Glomerular endothelial cell (primary cell): Measurements from ENCODE around the gene KDM3B. TPM values are rescaled to one million over a fixed set of nuclear protein-coding genes. Genes with fewer than 3 reads are reported as not detected.

ENCODE experiments used
- DNase-seq: peaks from one replicate; pipeline ENCODE4 v3.0.0-alpha.2; 2011; ENCODE audit warnings: low read depth, low spot score; ENCODE audit errors: extremely low read depth
- total RNA-seq: library from RNA; depleted of rRNA; stranded (reverse); fragments of >200 nt; gene quantifications from 2 replicates; pipeline ENCODE4 v1.2.3, GENCODE V29; 2015

The KDM3B gene
- total RNA-seq, 1 donor from 2014 or later, result 41.2 TPM

- no peak for DNase-seq
Observed at GRCh38 chr5:138445547-138446271, 93.2 kb downstream of the KDM3B start.

- DNase-seq, result no peak
Observed at GRCh38 chr5:138448070-138448469, 95.6 kb downstream of the KDM3B start.

GRCh38 chr5:138448481-138449398 is 96.3 kb downstream of the KDM3B start:
- DNase-seq, result no peak

GRCh38 chr5:138449501-138450239 is 97.2 kb downstream of the KDM3B start:
- no peak for DNase-seq

GRCh38 chr5:138450971-138451370 is 98.5 kb downstream of the KDM3B start:
- DNase-seq, result no peak

- no peak for DNase-seq
Observed at GRCh38 chr5:138452720-138453119, 100.2 kb downstream of the KDM3B start.

- no peak for DNase-seq
Observed at GRCh38 chr5:138453590-138453989, 101.1 kb downstream of the KDM3B start.

GRCh38 chr5:138454121-138454520 is 101.6 kb downstream of the KDM3B start:
- DNase-seq, result no peak

GRCh38 chr5:138455232-138455930 is 102.9 kb downstream of the KDM3B start:
- DNase-seq, result no peak

- DNase-seq, result no peak
Observed at GRCh38 chr5:138457531-138458275, 105.2 kb downstream of the KDM3B start.

GRCh38 chr5:138458384-138458783 is 105.9 kb downstream of the KDM3B start:
- DNase-seq, result no peak

GRCh38 chr5:138458856-138459255 is 106.4 kb downstream of the KDM3B start:
- DNase-seq, result no peak

GRCh38 chr5:138459311-138459933 is 106.9 kb downstream of the KDM3B start:
- no peak for DNase-seq

GRCh38 chr5:138460032-138460693 is 107.7 kb downstream of the KDM3B start:
- DNase-seq, result no peak

- no peak for DNase-seq
Observed at GRCh38 chr5:138461343-138462125, 109.0 kb downstream of the KDM3B start.

GRCh38 chr5:138463419-138464007 is 111.0 kb downstream of the KDM3B start:
- no peak for DNase-seq

- no peak for DNase-seq
Observed at GRCh38 chr5:138464008-138464387, 111.5 kb downstream of the KDM3B start.
